CD4-positive, alpha-beta T cell (primary cell): ENCODE data around the gene ABL1. TPM values are rescaled to one million over a fixed set of nuclear protein-coding genes. Genes with fewer than 3 reads are reported as not detected.
A peak's percentile ranks its signal among the peaks of the same experiment; 100 is the strongest.

ENCODE experiments used
- ATAC-seq: fragments of 200-7000 bp; cut with Tn5 transposase; one replicate; pipeline ENCODE4 v1.10.0; 2022; ENCODE audit warnings: mild to moderate bottlenecking; ENCODE audit not compliant: poor library complexity
- CTCF ChIA-PET: fragments of 350-600 bp; sonication (Branson Sonifier 250); formaldehyde crosslinking; loops from one replicate; lab custom pipeline; 2021; ENCODE audit warnings: antibody characterized with exemption, inconsistent platforms; lab: Charles Lee
- POLR2A ChIA-PET: fragments of 350-600 bp; sonication (Branson Sonifier 250); formaldehyde crosslinking; loops from one replicate; lab custom pipeline; 2021; ENCODE audit warnings: antibody characterized with exemption, inconsistent platforms; lab: Charles Lee
- DNase-seq, 14 experiments: peaks; one replicate each; pipeline ENCODE4 v3.0.0-alpha.2; 2013 to 2020; ENCODE audit warnings: mixed read lengths in 2 of 14
- H3K27ac ChIP-seq, 2 donors: one replicate each; pipeline versions ENCODE4 v1.5.1 to v1.7.0; 2013; ENCODE audit warnings: low read length in 2 of 2, low read depth in 1 of 2, mild to moderate bottlenecking in 1 of 2
- H3K27me3 ChIP-seq, 2 experiments: 1 replicate in 1 of 2; 2 replicates in 1 of 2; pipeline versions ENCODE4 v1.6.1 to v1.7.0; 2013; ENCODE audit warnings: low read length in 2 of 2, control low read depth in 1 of 2, mild to moderate bottlenecking in 1 of 2, moderate library complexity in 1 of 2; ENCODE audit not compliant: insufficient read depth in 2 of 2, control insufficient read depth in 1 of 2
- H3K36me3 ChIP-seq: one replicate; pipeline ENCODE4 v1.6.1; 2013; ENCODE audit warnings: low read length, control low read depth; ENCODE audit not compliant: insufficient read depth
- H3K4me1 ChIP-seq: one replicate; pipeline ENCODE4 v1.6.1; 2013; ENCODE audit warnings: low read length, control low read depth; ENCODE audit not compliant: insufficient read depth
- H3K4me3 ChIP-seq: one replicate; pipeline ENCODE4 v1.5.1; 2013; ENCODE audit warnings: mild to moderate bottlenecking, low read length, moderate library complexity
- H3K9me3 ChIP-seq, 2 experiments: 1 replicate in 1 of 2; 2 replicates in 1 of 2; pipeline versions ENCODE4 v1.6.1 to v1.7.0; 2013; ENCODE audit warnings: low read length in 2 of 2, mild to moderate bottlenecking in 2 of 2, control low read depth in 1 of 2, moderate library complexity in 1 of 2; ENCODE audit not compliant: control insufficient read depth in 1 of 2, insufficient read depth in 1 of 2
- H3K27ac Mint-ChIP-seq: one replicate; pipeline ENCODE4 v1.8.0; 2020; ENCODE audit warnings: mixed read lengths
- H3K27me3 Mint-ChIP-seq: one replicate; pipeline ENCODE4 v1.8.0; 2021; ENCODE audit warnings: mixed read lengths
- H3K36me3 Mint-ChIP-seq: one replicate; pipeline ENCODE4 v1.8.0; 2021; ENCODE audit warnings: low read depth, mixed read lengths
- H3K4me1 Mint-ChIP-seq: one replicate; pipeline ENCODE4 v1.8.0; 2021; ENCODE audit warnings: low read depth, mixed read lengths
- H3K4me3 Mint-ChIP-seq: one replicate; pipeline ENCODE4 v1.8.0; 2020; ENCODE audit warnings: mild to moderate bottlenecking, mixed read lengths
- H3K9me3 Mint-ChIP-seq: one replicate; pipeline ENCODE4 v1.8.0; 2020; ENCODE audit warnings: mixed read lengths
- CTCF ChIP-seq: fragments of 200-600 bp; IDR thresholded peaks from one replicate; pipeline ENCODE4 v1.8.0; 2022; ENCODE audit warnings: antibody characterized with exemption, mild to moderate bottlenecking
- intact Hi-C, 2 experiments: fragments of 100-400 bp; cut with DNase I in 1 of 2; cut with micrococcal nuclease in 1 of 2; formaldehyde crosslinking; loops; one replicate each; pipeline versions ENCODE4 v1.15.1 to v1.9.0; 2023 to 2025; cut with DNase I, micrococcal nuclease
- total RNA-seq, 174 experiments: library from RNA in 2 of 174; stranded (reverse) in 2 of 174; gene quantifications; one replicate each; pipeline ENCODE4 v1.2.3 and lab custom pipeline; 2021 to 2026

The ABL1 gene
- total RNA-seq, 2 experiments from 2014 or later, result 29.8 to 33.7 TPM

GRCh38 chr9:130860458-130861316 is 25.6 kb downstream of the ABL1 start:
- Mint-ChIP-seq H3K4me1 (no peaks in the 10 kb centered on the region), H3K27ac (no peak overlapping the region), H3K36me3 (peaks cover 38% of the 10 kb centered on the region), H3K4me3 (no peak overlapping the region), H3K9me3 (no peaks in the 10 kb centered on the region), H3K27me3 (no peaks in the 10 kb centered on the region)
- Histone ChIP-seq H3K4me1 (no peaks in the 10 kb centered on the region), H3K27ac (no peak overlapping the region), H3K27me3 (no peaks in the 10 kb centered on the region), H3K9me3 (no peaks in the 10 kb centered on the region), H3K4me3 (no peak overlapping the region), H3K36me3 (peaks cover 15% of the 10 kb centered on the region)
- POLR2A ChIA-PET, result no interaction called here
- ATAC-seq, result no peak
- CTCF ChIA-PET, result no interaction called here
- intact Hi-C loops, result no loop called here
- TF ChIP-seq CTCF, result no peak
- DNase-seq, result peak in 1 of 14 experiments; percentile 37

- Histone ChIP-seq H3K27ac (no peak overlapping the region), H3K4me3 (no peak overlapping the region), H3K36me3 (peaks cover 14% of the 10 kb centered on the region), H3K27me3 (no peaks in the 10 kb centered on the region), H3K4me1 (no peaks in the 10 kb centered on the region), H3K9me3 (no peaks in the 10 kb centered on the region)
- Mint-ChIP-seq H3K27me3 (no peaks in the 10 kb centered on the region), H3K27ac (no peak overlapping the region), H3K9me3 (no peaks in the 10 kb centered on the region), H3K36me3 (peaks cover 35% of the 10 kb centered on the region), H3K4me3 (no peak overlapping the region), H3K4me1 (peaks cover 5% of the 10 kb centered on the region)
- ChIA-PET CTCF (no interaction called here), POLR2A (no interaction called here)
- intact Hi-C loops, result loop anchor here in 1 of 2 experiments (2.0 kb wide), 2 partner anchors 155 to 401 kb away; no protein-coding TSS in a partner anchor
- no peak for TF ChIP-seq CTCF
- ATAC-seq (no peak), DNase-seq (no peak)
These were observed 26.5 kb downstream of the ABL1 start for GRCh38 chr9:130861372-130862180.

GRCh38 chr9:130862217-130862616 is 27.2 kb downstream of the ABL1 start:
- no peak overlapping the region for H3K27ac ChIP-seq
- ChIA-PET CTCF (interaction anchor here (0.9 kb wide), 1 partner anchor 91 kb away, joined by 3 read pairs; no protein-coding TSS in a partner anchor), POLR2A (no interaction called here)
- no peaks in the 10 kb centered on the region for H3K27me3 Mint-ChIP-seq
- H3K9me3 Mint-ChIP-seq, result no peaks in the 10 kb centered on the region
- H3K4me3 Mint-ChIP-seq, result no peak overlapping the region
- ATAC-seq (no peak), DNase-seq (no peak)
- H3K27ac Mint-ChIP-seq, result no peak overlapping the region
- no peaks in the 10 kb centered on the region for H3K4me1 ChIP-seq
- H3K36me3 ChIP-seq, result peaks cover 14% of the 10 kb centered on the region
- no peak for TF ChIP-seq CTCF
- no peaks in the 10 kb centered on the region for H3K27me3 ChIP-seq
- peaks cover 30% of the 10 kb centered on the region for H3K36me3 Mint-ChIP-seq
- peaks cover 5% of the 10 kb centered on the region for H3K4me1 Mint-ChIP-seq
- no peaks in the 10 kb centered on the region for H3K9me3 ChIP-seq
- intact Hi-C loops, result loop anchor here in 1 of 2 experiments (2.0 kb wide), 2 partner anchors 155 to 401 kb away; no protein-coding TSS in a partner anchor
- no peak overlapping the region for H3K4me3 ChIP-seq
